ENCODE measurements around the gene SPESP1. TPM values are rescaled to one million over a fixed set of nuclear protein-coding genes. Genes with fewer than 3 reads are reported as not detected.

The SPESP1 gene
- total RNA-seq, 4 donors from 2014 or later = 1.1 to 2.1 (median 1.4) TPM; not detected in 1

DNA sequence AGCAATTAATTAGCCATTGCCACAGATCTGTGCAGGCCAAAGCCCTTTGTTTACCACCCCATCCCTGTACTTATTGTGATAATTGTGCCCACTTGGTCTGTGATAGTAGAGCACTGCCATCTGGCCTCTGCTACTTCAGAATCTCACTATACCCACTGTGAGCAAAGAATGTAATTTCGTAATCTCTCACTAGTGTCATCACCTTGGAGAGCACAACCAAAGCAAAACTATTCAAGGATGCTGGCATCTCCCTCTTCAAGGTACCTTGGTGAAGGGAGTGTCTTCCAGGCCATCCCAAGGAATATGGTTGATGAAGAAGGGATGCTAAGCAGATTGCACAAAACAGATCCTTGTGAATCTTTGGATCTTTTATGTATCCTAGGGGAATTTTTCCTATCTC, 49.5 kb downstream of the SPESP1 start:
- TF ChIP-seq, protein P1, sequence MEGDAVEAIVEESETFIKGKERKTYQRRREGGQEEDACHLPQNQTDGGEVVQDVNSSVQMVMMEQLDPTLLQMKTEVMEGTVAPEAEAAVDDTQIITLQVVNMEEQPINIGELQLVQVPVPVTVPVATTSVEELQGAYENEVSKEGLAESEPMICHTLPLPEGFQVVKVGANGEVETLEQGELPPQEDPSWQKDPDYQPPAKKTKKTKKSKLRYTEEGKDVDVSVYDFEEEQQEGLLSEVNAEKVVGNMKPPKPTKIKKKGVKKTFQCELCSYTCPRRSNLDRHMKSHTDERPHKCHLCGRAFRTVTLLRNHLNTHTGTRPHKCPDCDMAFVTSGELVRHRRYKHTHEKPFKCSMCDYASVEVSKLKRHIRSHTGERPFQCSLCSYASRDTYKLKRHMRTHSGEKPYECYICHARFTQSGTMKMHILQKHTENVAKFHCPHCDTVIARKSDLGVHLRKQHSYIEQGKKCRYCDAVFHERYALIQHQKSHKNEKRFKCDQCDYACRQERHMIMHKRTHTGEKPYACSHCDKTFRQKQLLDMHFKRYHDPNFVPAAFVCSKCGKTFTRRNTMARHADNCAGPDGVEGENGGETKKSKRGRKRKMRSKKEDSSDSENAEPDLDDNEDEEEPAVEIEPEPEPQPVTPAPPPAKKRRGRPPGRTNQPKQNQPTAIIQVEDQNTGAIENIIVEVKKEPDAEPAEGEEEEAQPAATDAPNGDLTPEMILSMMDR (IDR thresholded peaks at IDR 0.05) = no peak
- TF ChIP-seq POLR2A (IDR thresholded peaks at IDR 0.05) = no peak
- WGBS, 2 donors = 70 to 100% methylated on average over 1 of the region's 1 CpG
- Histone ChIP-seq H3K9me3 (peaks cover 0 to 14% (median 0%) of the 10 kb centered on the region in 3 donors), H3K4me3 (no peak overlapping the region), H3K4me1 (no peaks in the 10 kb centered on the region), H3K27ac (no peak overlapping the region), H3K27me3 (peaks cover 0 to 31% (median 0%) of the 10 kb centered on the region in 4 donors), H3K36me3 (no peaks in the 10 kb centered on the region)
- DNase-seq = no peak
- intact Hi-C loops (cut with DNase I) = no loop called here

GRCh38 chr15:68980786-68981185, 50.5 kb downstream of the SPESP1 start:
- Histone ChIP-seq H3K27ac (no peak overlapping the region), H3K4me3 (no peak overlapping the region), H3K4me1 (no peaks in the 10 kb centered on the region), H3K27me3 (peaks cover 0 to 36% (median 0%) of the 10 kb centered on the region in 4 donors), H3K36me3 (no peaks in the 10 kb centered on the region), H3K9me3 (peaks cover 0 to 10% (median 0%) of the 10 kb centered on the region in 3 donors)
- no peak for DNase-seq
- intact Hi-C loops (cut with DNase I) = no loop called here
- no peak for TF ChIP-seq POLR2A (IDR thresholded peaks at IDR 0.05)
- TF ChIP-seq, protein P1 (IDR thresholded peaks at IDR 0.05) = no peak

GRCh38 chr15:68981941-68982340, 51.6 kb downstream of the SPESP1 start:
- H3K9me3 ChIP-seq = peaks cover 0 to 6% (median 0%) of the 10 kb centered on the region in 3 donors
- H3K4me1 ChIP-seq = no peaks in the 10 kb centered on the region
- no peaks in the 10 kb centered on the region for H3K36me3 ChIP-seq
- no peak overlapping the region for H3K27ac ChIP-seq
- WGBS, 2 donors = 84 to 88% methylated on average over 4 of the region's 4 CpGs
- no peak for DNase-seq
- intact Hi-C loops (cut with DNase I) = no loop called here
- H3K27me3 ChIP-seq = peaks cover 0 to 41% (median 0%) of the 10 kb centered on the region in 4 donors
- TF ChIP-seq POLR2A (IDR thresholded peaks at IDR 0.05) = no peak
- TF ChIP-seq, protein P1 (IDR thresholded peaks at IDR 0.05) = no peak
- H3K4me3 ChIP-seq = no peak overlapping the region

DNA sequence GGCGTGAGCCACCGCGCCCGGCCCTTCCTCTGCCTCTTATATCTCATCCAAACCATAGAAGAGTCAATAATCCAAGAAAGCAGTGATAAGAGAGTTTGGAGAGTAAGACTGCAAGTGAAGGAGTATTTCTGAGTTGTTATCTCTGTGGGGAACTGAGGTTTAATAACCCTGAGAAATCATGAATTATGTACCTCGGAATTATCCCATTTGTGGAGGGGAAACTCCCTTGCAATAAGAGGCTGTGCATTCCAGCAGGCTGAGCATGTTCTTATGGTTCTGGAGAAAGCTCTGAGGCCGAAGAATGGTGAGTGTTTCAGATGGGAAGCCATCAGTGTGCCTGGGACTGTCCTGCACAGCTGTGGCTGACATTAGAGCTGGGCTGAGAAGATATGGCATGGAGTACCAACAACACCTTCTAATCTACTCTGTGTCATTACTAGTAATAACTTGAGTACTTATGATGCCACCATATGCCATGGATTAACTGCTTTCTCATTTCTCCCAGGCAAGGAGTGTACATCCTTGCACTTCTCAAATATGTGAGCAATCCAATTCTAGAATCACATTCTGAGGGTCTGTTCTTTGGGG, 52.7 kb downstream of the SPESP1 start:
- WGBS, 2 donors = 92 to 95% methylated on average over 3 to 6 of the region's 6 CpGs
- H3K9me3 ChIP-seq = no peaks in the 10 kb centered on the region
- no peaks in the 10 kb centered on the region for H3K36me3 ChIP-seq
- H3K4me1 ChIP-seq = no peaks in the 10 kb centered on the region
- no peak for TF ChIP-seq POLR2A (IDR thresholded peaks at IDR 0.05)
- TF ChIP-seq, protein P1 (IDR thresholded peaks at IDR 0.05) = no peak
- no peak overlapping the region for H3K4me3 ChIP-seq
- intact Hi-C loops (cut with DNase I) = no loop called here
- H3K27me3 ChIP-seq = peaks cover 0 to 52% (median 0%) of the 10 kb centered on the region in 4 donors
- H3K27ac ChIP-seq = no peak overlapping the region
- DNase-seq = no peak

DNA sequence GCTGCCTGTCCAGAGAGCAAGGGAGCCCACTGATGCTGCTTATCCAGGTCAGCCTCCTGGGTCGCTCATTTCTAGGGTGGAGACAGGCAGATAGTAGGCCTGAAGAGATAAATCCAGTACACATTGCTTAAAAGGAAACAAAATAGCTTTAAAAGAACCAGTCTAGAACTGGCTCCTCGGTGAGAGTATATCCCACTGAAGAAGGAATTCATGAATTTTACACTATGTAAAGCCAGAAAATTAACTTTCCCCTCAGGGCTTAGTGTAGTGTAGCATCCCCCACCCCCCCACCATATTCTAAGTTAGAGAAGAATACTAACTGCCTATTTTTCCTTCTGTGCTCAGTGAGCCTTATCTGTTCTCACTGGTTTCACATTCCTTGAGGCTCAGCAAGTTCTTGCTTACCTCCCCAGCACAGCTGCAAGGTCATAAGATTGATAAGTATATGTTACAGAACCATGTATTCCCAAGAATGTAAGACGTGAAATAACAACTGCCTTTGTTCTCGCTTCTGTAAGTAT, 53.7 kb downstream of the SPESP1 start:
- WGBS, 2 donors = 62 to 80% methylated on average over 4 of the region's 4 CpGs
- intact Hi-C loops (cut with DNase I) = no loop called here

More for the DNA sequence above, 53.7 kb downstream of the SPESP1 start:
- DNase-seq = no peak
- Histone ChIP-seq H3K9me3 (no peaks in the 10 kb centered on the region), H3K36me3 (no peaks in the 10 kb centered on the region), H3K4me3 (no peak overlapping the region), H3K4me1 (no peaks in the 10 kb centered on the region), H3K27me3 (peaks cover 0 to 57% (median 0%) of the 10 kb centered on the region in 4 donors), H3K27ac (no peak overlapping the region)
- TF ChIP-seq POLR2A (IDR thresholded peaks at IDR 0.05) = no peak
- TF ChIP-seq, protein P1 (IDR thresholded peaks at IDR 0.05) = no peak

Data from esophagus squamous epithelium (tissue), 5 donors.